ENCODE data around the gene FAM83D.

The FAM83D gene

GRCh38 chr20:38895098-38895949, 30.9 kb upstream of the FAM83D start:
- DNase-seq: no peak

DNA sequence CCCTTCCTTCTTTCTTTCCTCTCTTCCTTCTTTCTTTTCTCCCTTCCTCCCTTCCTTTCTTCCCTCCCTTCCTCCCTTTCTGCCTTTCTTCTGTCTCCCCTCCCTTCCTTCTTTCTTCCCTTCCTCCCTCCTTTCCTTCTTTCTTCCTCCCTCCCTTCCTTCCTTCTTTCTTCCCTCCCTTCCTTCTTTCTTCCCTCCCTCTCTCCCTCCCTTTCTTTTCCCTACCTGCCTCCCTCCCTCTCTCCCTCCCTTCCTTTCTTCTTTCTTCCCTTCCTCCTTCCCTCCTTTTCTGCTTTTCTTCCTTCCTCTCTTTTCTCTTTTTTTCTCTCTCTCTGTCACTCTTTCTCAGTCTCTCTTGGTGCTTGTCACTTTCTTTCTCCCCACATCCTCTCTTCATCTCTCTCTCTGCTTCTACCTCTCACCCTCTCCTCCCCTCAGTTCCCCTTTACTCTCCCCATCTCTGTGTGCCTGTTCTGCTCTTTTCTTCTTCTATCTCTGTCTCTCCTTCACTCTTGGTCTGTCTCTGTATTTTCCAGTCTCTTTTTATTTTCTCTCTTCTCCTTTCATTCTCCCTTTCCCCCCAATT, 30.1 kb upstream of the FAM83D start:
- no peak for DNase-seq

DNA sequence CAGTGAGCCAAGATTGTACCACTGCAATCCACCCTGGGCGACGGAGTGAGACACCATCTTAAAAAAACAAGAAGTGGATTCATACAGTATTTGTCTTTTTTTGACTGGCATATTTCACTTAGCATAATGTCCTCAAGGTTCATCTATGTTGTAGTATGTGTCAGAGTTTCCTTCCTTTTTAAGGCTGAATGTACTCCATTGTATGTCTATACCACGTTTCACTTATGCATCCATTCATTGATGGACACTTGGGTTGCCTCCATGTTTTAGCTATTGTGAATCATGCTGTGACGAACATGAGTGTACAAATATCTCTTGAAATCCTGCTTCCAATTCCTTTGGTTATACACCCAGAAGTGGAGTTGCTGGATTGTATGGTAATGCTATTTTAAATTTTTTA, 28.9 kb upstream of the FAM83D start:
- DNase-seq: no peak

GRCh38 chr20:38900606-38901005, 25.6 kb upstream of the FAM83D start:
- DNase-seq: no peak

DNA sequence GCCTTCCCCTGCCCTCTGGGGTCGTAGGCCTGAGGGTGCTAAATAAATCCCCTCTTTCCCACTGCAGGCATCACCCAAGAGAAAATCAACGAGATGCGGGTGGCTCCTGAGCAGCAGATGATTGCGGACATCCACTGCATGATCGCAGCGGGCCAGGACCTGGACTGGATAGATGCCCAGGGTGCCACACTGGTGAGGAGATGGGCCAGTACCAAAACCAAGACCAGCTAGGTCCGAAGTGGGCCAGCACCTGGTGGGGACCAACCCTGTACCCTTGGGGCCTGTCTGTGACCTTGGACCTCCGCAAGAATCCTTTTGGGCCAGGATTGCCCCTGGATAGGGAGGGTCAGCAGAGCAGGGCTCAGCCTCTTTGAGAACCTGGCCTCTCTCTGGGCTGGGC, 23.6 kb upstream of the FAM83D start:
- DNase-seq: no peak

DNA sequence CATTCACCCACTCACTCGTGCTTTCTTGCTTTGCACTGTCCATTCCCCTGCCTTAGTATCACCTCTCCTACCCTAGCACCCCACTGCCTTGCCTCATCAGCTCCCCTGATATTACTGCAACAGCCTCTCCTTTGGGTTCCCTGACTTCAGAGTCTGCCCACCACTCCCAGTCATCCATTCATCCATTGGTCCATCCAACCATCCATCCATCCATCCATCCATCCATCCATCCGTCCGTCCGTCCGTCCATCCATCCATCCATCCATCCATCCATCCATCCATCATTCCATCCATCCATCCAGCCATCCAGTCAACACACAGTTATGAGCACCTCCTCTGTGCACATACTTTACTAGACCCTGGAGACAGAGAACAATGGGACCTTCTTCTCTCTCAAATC, 22.9 kb upstream of the FAM83D start:
- no peak for DNase-seq

DNA sequence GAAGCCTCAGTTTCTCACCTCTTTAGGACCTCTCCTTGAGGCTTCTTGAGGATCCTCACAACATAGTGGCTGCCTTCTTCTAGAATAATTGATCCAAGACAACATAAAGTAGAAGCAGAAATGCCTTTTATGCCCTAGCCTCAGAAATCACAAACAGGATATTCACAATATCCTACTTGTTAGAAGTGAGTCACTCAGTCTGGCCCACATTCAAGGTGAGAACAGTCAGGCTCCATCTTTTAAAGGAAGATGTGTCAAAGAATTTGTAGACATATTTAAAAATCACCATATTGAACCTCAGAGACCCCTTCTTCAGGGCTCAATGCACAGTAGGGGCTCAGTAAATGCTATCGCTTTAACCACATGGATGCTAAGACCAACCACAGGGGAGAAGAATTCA, 20.8 kb upstream of the FAM83D start:
- no peak for DNase-seq

DNA sequence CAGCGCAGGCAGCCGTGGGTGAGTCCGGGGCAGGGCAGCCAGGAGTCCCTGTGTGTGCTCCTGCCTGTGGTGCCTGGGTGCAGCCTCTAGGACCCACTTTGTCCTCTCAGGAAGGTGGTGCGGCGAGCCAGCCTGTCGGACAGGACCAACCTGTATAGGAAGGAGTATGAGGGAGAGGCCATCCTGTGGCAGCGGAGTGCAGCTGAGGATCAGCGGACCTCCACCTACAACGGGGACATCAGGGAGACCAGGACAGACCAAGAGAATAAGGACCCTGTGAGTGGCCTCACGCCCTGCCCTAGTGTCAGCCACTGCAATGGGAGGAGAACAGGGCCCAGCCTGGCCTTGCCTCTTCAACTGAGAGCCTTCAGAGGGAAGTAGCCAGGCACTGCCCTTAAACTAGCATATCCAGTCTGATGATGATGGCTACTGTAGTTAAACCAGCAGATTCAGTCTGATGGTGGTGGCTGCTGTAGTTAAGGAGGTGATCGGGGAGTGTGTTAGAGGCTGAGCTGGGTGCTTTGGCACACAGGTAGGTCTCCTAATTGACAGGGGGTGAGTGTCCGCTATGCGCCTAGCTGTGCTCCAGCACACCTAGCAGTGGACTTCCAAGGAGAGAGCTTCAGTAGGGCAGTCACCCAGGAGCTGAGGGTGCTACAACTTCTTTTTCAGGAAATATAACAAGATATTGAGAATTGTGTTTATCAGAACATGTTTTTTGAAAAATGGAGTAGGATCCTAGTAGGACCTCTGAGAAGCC, 18.1 kb upstream of the FAM83D start:
- DNase-seq: no peak

DNA sequence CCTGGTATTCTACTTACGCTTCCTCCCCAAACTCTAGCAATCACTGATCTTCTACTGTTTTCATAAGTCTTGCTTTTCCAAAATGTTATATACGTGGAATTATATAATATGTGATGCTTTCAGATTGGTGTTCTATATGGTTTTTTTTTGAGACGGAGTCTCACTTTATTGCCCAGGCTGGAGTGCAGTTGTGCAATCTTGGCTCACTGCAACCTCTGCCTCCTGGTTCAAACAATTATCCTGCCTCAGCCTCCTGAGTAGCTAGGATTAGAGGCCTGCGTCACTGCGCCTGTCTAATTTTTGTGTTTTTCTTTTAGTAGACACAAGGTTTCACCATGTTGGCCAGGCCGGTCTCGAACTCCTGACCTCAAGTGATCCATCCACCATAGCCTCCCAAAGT, 10.9 kb upstream of the FAM83D start:
- DNase-seq: no peak

DNA sequence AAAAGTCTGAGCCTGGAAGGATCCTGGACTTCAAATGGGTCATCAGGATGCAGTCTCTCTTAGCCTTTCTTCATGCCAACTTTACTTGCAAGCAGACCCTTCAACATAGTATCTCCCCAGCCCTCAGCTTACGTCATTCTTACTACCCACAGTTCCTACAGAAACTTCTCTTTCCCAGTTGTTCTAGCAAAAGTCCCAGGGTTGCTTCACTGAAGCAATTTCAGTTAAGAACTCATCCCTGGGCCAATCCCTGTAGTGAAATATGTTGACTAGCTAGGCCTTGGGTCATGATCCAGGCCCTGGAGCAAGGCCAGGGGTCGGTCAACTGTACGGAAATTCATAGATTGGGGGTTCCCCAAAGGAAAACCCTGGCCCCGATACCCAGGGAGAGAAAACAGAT, 8.6 kb upstream of the FAM83D start:
- no peak for DNase-seq

DNA sequence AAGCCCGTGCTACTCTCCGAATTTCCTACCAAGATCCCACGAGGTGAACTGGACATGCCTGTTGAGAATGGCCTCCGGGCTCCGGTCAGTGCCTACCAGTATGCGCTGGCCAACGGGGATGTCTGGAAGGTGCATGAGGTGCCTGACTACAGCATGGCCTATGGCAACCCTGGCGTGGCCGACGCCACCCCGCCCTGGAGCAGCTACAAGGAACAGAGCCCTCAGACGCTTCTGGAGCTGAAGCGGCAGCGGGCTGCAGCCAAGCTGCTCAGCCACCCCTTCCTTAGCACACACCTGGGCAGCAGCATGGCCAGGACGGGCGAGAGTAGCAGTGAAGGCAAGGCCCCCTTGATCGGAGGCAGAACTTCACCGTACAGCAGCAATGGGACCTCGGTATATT, 8.0 kb upstream of the FAM83D start:
- no peak for DNase-seq

DNA sequence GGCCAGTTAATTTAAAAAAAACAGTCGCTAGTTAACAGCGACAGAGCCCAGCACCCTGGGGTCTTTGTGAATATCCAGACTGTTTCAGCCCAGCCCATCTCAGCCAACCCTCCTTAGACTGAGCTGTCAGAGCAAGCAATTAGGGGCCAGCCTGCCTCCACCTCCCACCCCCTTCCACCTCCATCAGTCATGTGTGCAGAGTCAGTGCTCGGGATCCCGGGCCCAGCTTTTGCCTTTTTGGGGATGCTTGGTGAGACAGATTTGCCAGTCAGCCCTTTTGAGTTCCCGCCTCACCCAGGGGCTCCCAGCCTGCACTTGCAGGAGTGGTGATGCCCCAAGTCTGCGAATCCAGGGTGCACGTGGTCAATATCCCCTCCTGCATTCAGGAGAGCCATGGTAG, 6.5 kb upstream of the FAM83D start:
- no peak for DNase-seq

GRCh38 chr20:38920411-38920810, 5.8 kb upstream of the FAM83D start:
- no peak for DNase-seq

DNA sequence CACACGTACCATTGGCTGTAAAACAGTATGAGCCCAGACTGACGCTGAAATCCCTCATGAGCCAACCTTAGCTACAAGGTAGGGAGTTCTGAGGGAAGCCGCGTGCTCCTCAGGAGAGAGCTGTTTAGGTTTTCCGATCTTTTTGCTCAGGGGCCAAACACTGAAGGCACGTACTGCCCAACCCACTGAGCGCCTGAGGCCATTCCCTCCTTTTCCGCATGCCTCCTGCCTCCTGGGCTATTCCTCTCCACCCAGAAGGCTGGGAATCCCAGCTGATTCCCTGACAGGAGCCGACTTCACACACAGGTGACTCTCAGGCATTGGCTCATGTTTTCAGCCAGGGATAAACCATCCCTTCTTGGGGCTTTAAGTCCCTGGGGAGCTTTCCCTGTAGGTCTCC, 5.4 kb upstream of the FAM83D start:
- no peak for DNase-seq

GRCh38 chr20:38924718-38925117, 1.5 kb upstream of the FAM83D start:
- DNase-seq: no peak

- DNase-seq: no peak
These were observed 858 bp downstream of the FAM83D start for GRCh38 chr20:38926934-38927616.

DNA sequence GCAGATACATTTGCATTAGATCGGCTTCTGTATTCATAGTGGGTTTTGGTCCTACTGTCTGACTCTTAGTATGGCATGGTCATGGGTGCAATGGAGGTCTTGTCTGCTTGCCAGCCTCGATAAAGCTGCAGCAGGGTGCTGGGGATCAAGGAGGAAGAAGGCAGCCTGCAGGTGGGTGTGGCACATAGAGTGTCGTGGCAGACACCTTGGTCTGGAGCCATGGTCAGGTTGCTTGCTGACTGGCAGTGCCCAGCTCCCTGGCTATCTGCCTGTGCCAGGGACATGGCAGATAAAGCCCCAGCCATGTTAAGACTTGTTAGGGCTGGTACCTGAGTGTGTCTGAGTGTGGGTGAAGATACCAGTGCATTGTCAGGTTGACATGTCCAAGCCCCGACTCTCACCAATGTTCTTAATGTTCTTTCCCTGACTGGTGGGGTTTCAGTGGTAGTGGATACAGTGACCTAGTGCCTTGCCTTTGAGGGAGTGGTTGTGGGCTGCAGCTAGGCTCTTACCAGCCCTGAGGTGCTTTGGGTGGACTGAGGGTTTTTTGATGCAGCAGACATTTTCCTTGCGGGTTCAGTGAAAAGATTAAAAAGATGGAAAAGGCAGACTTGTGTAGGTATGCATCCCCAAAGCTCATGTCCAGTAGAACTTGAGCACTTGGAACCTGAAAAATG, 1.8 kb downstream of the FAM83D start:
- DNase-seq: no peak

GRCh38 chr20:38930242-38930569, 4.0 kb downstream of the FAM83D start:
- DNase-seq: no peak

GRCh38 chr20:38931984-38932383, 5.8 kb downstream of the FAM83D start:
- DNase-seq: no peak

GRCh38 chr20:38932457-38933120, 6.4 kb downstream of the FAM83D start:
- DNase-seq: no peak

GRCh38 chr20:38934530-38934929, 8.3 kb downstream of the FAM83D start:
- DNase-seq: no peak

DNA sequence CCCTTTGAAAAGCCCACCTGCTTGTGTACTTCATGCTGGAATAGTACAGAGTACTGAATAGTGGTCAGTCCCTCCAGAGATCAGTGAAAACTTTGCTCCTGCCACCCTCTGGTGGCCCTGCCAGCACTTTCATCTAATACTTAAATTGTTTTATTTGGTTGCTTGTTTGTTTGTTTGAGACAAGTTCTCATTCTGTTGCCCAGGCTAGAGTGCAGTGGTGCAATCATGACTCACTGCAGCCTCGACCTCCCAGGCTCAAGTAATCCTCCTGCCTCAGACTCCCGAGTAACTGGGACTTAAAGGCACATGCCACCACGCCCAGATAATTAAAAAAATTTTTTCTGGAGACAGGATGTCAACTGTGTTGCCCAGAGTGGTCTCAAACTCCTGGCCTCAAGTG, 9.1 kb downstream of the FAM83D start:
- DNase-seq: no peak
